ENCODE measurements around the gene DDO.

DNA sequence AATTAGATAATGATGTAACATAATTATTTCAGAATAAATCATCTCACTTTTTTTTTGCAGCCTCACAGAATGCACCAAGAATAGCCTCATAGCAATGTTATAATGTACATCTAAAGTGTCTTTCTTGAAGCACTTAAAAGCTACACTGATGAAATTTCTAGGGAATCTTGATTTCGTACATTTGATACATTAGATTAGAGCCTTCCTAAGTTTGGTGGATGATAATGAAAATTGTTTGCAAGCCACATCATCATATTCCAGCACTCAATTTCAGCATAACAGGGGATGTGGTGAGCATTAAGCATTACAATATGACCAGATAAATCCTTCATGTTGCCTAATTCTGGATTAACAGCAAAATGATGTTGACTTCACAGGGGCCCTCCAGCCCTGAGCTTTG is 47.5 kb downstream of the DDO start:
- TF ChIP-seq CTCF (conservative IDR thresholded peaks at IDR 0.05) (no peak), ZFX (IDR thresholded peaks at IDR 0.05) (no peak)

All from C4-2B (cell line).